Lower leg skin (tissue), 4 donors: ENCODE results near the gene SOS1. TPM values are rescaled to one million over a fixed set of nuclear protein-coding genes. Genes with fewer than 3 reads are reported as not detected.
"Not testable (repeated sequence)": the region's sequence is repeated elsewhere in the genome, so short reads cannot be mapped to it uniquely, and the experiment has no call there.

ENCODE experiments used
- DNase-seq, 2 donors: peaks; one replicate each; pipeline ENCODE4 v3.0.0-alpha.2; 2019; ENCODE audit warnings: low spot score in 2 of 2
- H3K4me3 ChIP-seq: fragments of 200-600 bp; sonication (generic); 2 replicates; pipeline ENCODE4 v1.5.1; 2017; ENCODE audit warnings: mild to moderate bottlenecking, low read depth; ENCODE audit not compliant: poor library complexity, severe bottlenecking
- CTCF ChIP-seq, 3 donors: fragments of 450-650 bp; IDR thresholded peaks; one replicate each; pipeline ENCODE4 v1.5.1; 2016; ENCODE audit warnings: antibody characterized with exemption in 3 of 3, mild to moderate bottlenecking in 3 of 3, moderate library complexity in 2 of 3
- POLR2A ChIP-seq, 2 donors: fragments of 450-650 bp; IDR thresholded peaks; one replicate each; pipeline ENCODE4 v1.6.1; 2016 to 2017; ENCODE audit warnings: antibody characterized with exemption in 2 of 2, mild to moderate bottlenecking in 1 of 2, moderate library complexity in 1 of 2
- WGBS, 2 donors: methylation state at CpG; one replicate each; pipeline ENCODE4 v1.1.5; 2018; 5-methylcytosine and 5-hydroxymethylcytosine counted together
- intact Hi-C: fragments of 100-400 bp; cut with DNase I; formaldehyde crosslinking; loops from one replicate; pipeline ENCODE4 v1.15.0; 2023; ENCODE audit warnings: low total_unique reads
- total RNA-seq, 4 donors: library from RNA; depleted of rRNA; stranded (reverse); fragments of >200 nt; gene quantifications; one replicate each; pipeline ENCODE4 v1.1.0, GENCODE V29; 2016

Gene SOS1
- total RNA-seq, 4 donors from 2014 or later, result 18.9 to 25.0 (median 19.3) TPM

- intact Hi-C loops, result no loop called here
- DNase-seq, result no peak
Measured at GRCh38 chr2:39156107-39156506, 35.3 kb upstream of the SOS1 start.

GRCh38 chr2:39155573-39155972 is 34.7 kb upstream of the SOS1 start:
- intact Hi-C loops, DNase-seq, H3K4me3 ChIP-seq: not testable (repeated sequence)
- 87 to 91% methylated on average over 4 of the region's 4 CpGs for WGBS, 2 donors

More at GRCh38 chr2:39156107-39156506, 35.3 kb upstream of the SOS1 start:
- no peak for TF ChIP-seq CTCF (IDR thresholded peaks at IDR 0.05)
- TF ChIP-seq POLR2A (IDR thresholded peaks at IDR 0.05), result no peak
- H3K4me3 ChIP-seq, result no peak overlapping the region

DNA sequence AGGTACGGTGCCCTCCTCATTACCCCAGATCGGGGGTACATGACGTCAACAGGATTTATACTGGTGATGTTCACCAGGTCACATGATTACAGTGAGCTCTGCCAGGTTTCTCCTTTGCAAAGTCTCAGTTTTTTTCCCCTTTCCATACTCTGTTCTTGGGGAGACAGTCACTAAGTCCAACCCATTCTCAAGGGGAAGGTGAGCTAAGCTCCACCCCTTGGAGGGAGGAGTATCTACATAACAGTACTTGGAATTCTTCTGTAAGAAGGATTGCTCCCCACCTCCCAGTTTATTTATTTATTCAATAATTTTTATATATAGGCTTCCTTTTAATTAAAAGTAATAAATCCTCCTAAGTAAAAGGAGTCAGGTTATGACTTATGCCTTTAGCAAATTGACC is 34.1 kb upstream of the SOS1 start:
- WGBS, 2 donors, result 79 to 81% methylated on average over 3 of the region's 3 CpGs
- TF ChIP-seq CTCF (IDR thresholded peaks at IDR 0.05), result no peak
- TF ChIP-seq POLR2A (IDR thresholded peaks at IDR 0.05), result no peak
- intact Hi-C loops, result no loop called here
- no peak for DNase-seq
- no peak overlapping the region for H3K4me3 ChIP-seq

- H3K4me3 ChIP-seq, result no peak overlapping the region
- no peak for DNase-seq
- WGBS, 2 donors, result 70 to 73% methylated on average over 1 of the region's 1 CpG
- intact Hi-C loops, result no loop called here
- TF ChIP-seq CTCF (IDR thresholded peaks at IDR 0.05) (no peak), POLR2A (IDR thresholded peaks at IDR 0.05) (no peak)
Measured at GRCh38 chr2:39153312-39153711, 32.5 kb upstream of the SOS1 start.

- DNase-seq, result no peak
- no peak for TF ChIP-seq POLR2A (IDR thresholded peaks at IDR 0.05)
- TF ChIP-seq CTCF (IDR thresholded peaks at IDR 0.05), result no peak
- intact Hi-C loops, result no loop called here
- no peak overlapping the region for H3K4me3 ChIP-seq
- 70 to 88% methylated on average over 2 of the region's 2 CpGs for WGBS, 2 donors
Measured at GRCh38 chr2:39152504-39152903, 31.7 kb upstream of the SOS1 start.

GRCh38 chr2:39150890-39151497 is 30.1 kb upstream of the SOS1 start:
- H3K4me3 ChIP-seq, result no peak overlapping the region
- WGBS, 2 donors, result 76 to 84% methylated on average over 9 of the region's 9 CpGs
- TF ChIP-seq POLR2A (IDR thresholded peaks at IDR 0.05), result no peak
- TF ChIP-seq CTCF (IDR thresholded peaks at IDR 0.05), result no peak
- intact Hi-C loops, result no loop called here
- DNase-seq, result no peak
